Posterior cingulate gyrus (tissue), 11 donors: Measurements from ENCODE around the gene STAC3.

Experiments used
- DNase-seq, 10 donors: peaks; one replicate each; pipeline versions ENCODE4 v3.0.0 to v3.0.0-alpha.2; 2020 to 2021; ENCODE audit warnings: mixed read lengths in 3 of 10
- intact Hi-C: fragments of 100-400 bp; cut with DNase I; formaldehyde crosslinking; loops from one replicate; pipeline ENCODE4 v1.15.1; 2023

STAC3 gene

DNA sequence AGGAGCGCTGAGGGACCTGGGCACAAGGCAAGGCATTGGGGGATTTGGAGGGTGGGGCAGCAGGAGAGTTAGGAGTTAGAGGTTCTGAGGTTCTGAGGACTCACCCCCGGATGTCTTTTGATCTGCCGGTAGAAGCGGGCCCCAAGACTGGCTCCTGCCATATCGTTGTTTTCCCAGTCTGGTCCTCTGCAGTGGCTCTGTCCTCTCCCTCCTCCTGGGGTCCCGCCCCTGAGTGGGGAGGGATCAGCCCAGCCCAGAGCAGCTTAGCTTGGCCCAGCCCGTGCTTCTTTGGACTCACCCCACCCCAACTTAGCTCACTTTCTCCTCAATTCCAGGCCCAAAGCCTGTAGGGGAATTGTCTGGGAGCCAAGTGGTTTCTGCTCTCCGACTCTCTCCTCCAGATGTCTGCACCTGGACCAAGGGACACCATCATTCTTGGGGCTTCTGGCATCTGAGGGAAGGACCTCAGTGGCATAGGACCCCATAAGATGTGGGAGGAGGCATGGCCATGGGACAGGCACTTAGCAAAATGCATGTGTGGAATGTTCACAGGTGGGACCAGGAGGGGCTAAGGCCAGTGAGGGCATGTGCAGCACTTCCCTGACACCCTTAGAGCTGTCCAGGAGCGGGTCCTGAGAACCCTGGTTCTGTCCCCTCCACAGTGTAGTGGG, 13.9 kb downstream of the STAC3 start:
- intact Hi-C loops: loop anchor here (5.0 kb wide), 1 partner anchor 110 kb away; the partner anchor contains the start of gene LRP1
- peak in 2 of 10 donors; percentile 43 to 61 for DNase-seq

GRCh38 chr12:57236201-57236924, 14.6 kb downstream of the STAC3 start:
- intact Hi-C loops: loop anchor here (5.0 kb wide), 1 partner anchor 109 kb away; the partner anchor contains the start of gene LRP1
- DNase-seq: peak in 1 of 10 donors; percentile 79

GRCh38 chr12:57235728-57236131, 15.3 kb downstream of the STAC3 start:
- intact Hi-C loops: loop anchor here (5.0 kb wide), 1 partner anchor 108 kb away; the partner anchor contains the start of gene LRP1
- DNase-seq: no peak

DNA sequence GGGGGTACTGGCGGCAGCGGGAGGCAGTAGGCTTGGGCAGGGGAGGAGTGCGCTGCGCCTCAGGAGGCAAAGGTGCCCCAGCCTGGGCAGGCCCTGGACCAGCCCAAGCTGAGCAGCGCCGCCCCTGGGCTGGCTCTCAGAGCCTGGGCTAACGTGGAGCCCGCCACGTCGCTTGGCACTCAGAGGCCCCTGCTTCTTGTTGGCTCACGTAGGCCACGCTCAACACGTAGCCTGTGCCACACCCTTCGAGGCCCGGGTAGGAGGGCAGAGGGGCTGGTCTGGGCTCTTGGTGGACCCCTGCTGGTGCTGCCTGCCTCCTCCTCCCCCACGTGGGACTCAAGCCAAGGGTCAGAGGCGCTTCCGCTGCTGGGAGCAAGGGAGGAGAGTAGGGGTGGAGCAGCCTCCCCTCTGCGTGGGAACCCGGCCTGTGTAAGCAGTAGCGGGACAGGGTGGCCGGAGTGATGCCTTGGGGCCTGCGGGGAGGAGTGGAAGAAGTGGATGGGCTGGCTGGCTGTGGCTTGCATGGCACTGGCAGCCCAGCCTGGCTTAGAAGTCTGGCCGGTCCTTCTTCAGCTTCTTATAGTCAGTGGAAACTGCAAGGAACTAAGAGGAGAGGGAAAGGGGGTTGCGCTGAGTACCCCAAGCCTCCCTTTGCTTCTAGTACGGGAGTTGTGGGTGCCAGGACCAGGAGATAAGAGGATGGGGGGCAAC, 15.8 kb downstream of the STAC3 start:
- DNase-seq: peak in 2 of 10 donors; percentile 70 to 79
- intact Hi-C loops: loop anchor here (5.0 kb wide), 1 partner anchor 108 kb away; the partner anchor contains the start of gene LRP1

- no peak for DNase-seq
Measured at GRCh38 chr12:57234571-57235016, 16.4 kb downstream of the STAC3 start.

DNA sequence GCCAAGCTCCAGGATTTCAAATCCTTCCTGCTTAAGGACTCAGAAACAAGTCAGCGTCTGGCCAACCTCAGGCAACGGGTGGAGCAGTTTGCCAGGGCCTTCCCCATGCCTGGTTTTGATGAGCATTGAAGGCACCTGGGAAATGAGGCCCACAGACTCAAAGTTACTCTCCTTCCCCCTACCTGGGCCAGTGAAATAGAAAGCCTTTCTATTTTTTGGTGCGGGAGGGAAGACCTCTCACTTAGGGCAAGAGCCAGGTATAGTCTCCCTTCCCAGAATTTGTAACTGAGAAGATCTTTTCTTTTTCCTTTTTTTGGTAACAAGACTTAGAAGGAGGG, 16.8 kb downstream of the STAC3 start:
- intact Hi-C loops: no loop called here
- no peak for DNase-seq

More at GRCh38 chr12:57234571-57235016, 16.4 kb downstream of the STAC3 start:
- intact Hi-C loops: loop anchor here (5.0 kb wide), 1 partner anchor 107 kb away; the partner anchor contains the start of gene LRP1

GRCh38 chr12:57233357-57234232, 17.4 kb downstream of the STAC3 start:
- peak in 2 of 10 donors; percentile 54 to 78 for DNase-seq
- intact Hi-C loops: no loop called here

- intact Hi-C loops: no loop called here
Measured at GRCh38 chr12:57232156-57232756, 18.7 kb downstream of the STAC3 start.

DNA sequence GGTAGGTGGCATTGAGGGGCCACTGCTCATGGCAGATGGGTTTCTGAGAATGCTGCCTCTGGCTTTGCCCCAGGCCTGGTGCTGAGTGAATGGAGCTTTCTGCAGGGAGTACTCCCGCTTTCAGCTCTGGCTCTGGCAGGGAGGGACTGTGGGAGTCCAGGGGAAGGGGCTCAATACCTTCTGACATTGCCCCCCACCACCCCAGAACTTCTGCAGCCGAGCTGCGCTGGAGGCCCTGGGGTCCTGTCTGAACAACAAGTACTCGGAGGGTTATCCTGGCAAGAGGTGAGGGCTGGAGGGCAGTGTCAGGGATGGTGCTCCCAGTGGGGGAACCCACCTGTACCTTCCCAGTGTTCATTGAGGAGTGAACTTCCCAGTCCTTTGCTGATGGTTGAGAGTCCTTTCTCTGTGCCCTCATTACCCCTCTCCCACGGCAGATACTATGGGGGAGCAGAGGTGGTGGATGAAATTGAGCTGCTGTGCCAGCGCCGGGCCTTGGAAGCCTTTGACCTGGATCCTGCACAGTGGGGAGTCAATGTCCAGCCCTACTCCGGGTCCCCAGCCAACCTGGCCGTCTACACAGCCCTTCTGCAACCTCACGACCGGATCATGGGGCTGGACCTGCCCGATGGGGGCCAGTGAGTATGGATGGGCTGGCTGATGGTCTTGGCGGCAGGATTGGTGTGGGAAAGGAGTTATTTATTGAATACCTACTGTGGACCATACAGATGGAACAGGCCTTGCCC, 19.5 kb downstream of the STAC3 start:
- intact Hi-C loops: no loop called here
- peak in 1 of 10 donors; percentile 62 for DNase-seq

More at GRCh38 chr12:57232156-57232756, 18.7 kb downstream of the STAC3 start:
- peak in 1 of 10 donors; percentile 66 for DNase-seq

- intact Hi-C loops: no loop called here
- peak in 1 of 10 donors; percentile 74 for DNase-seq
Measured at GRCh38 chr12:57230381-57231155, 20.4 kb downstream of the STAC3 start.

- DNase-seq: peak; percentile 88 to 99 (median 93)
- intact Hi-C loops: no loop called here
Measured at GRCh38 chr12:57229634-57230380, 21.2 kb downstream of the STAC3 start, which contains the start of gene SHMT2. Gene SHMT2, plus strand, starts transcription at chr12:57229711. Its CDS starts 68 bp downstream, at chr12:57229779.

- intact Hi-C loops: no loop called here
- no peak for DNase-seq
Measured at GRCh38 chr12:57229046-57229633, 21.8 kb downstream of the STAC3 start.

DNA sequence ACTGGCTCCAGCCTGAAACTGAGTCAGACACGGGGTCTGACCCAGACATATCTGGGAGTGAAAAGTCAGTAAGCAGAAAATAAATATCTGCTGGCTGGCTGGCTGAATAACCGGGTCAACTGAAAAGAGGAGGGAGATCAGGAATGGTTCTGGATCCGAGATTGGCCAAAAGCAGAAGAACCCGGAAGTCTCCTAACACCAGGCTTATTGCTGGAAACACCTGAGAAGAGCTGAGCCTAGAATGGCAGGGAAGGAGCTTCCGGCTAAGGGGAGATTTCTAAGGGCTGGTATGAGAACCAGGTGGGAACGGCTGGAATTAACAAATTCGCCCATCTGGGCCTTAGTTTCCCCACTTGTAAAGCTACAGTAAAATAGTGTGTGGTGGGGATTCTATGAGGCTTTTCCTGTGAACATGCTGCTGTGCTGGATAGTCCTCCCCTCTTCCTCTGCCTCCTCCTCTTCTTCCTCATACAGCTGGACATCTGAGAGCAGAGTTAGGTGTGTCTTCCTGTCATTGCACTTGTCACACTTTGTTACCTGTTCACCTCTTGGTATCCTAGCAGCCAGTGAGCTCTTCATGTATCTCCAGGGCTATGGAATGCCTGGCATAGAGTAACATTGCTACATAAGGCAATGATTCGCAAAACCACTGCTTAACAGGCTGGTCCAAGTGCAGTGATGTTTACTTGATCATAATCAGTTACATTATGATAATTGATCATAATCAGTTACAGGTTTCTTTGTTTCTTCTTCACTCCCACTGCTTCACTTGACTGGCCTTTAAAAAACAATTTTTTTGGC, 23.5 kb downstream of the STAC3 start:
- DNase-seq: no peak
- intact Hi-C loops: no loop called here

- intact Hi-C loops: no loop called here
- DNase-seq: no peak
Measured at GRCh38 chr12:57226588-57227314, 24.2 kb downstream of the STAC3 start.

DNA sequence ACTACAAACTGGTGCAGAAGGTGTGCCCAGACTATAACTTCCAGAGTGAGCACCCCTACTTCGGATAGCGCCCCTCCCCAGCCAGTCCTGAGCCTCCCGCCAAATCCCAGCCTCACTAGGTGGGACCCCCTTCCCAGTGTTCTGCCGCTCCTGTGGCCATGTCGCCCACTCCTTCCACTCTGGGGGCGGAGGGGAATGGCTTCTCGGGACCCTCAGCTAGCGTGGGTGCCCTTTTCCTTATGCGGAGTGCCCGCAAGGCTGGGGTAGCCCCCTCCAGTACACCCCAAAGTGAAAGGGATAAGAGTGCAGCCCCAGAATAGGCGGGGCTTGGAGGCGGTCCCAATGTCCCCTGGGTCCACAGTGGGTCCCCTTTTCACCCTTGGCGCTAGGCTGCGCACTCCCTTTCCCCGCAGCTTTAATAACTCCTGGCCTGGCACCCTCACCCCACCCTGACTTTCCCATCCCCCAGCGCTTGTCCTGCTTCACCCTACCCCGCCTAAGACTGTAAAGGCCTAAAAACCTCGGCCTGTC, 25.2 kb downstream of the STAC3 start:
- DNase-seq: no peak
- intact Hi-C loops: no loop called here
